Progenitor cell of endocrine pancreas (in vitro differentiated cells): ENCODE measurements around the gene NUP93. TPM values are rescaled to one million over a fixed set of nuclear protein-coding genes. Genes with fewer than 3 reads are reported as not detected.
"Not testable (repeated sequence)": the region's sequence is repeated elsewhere in the genome, so short reads cannot be mapped to it uniquely, and the experiment has no call there.

Experiments used
- DNase-seq: peaks from one replicate; pipeline ENCODE4 v3.0.0; 2021; ENCODE audit warnings: low spot score; ENCODE audit not compliant: unreplicated experiment
- H3K27ac Mint-ChIP-seq: 2 replicates; pipeline ENCODE4 v1.8.0; 2021; ENCODE audit warnings: mild to moderate bottlenecking, moderate library complexity, mixed read lengths
- H3K27me3 Mint-ChIP-seq: 2 replicates; pipeline ENCODE4 v1.8.0; 2021; ENCODE audit warnings: mixed read lengths
- H3K36me3 Mint-ChIP-seq: 2 replicates; pipeline ENCODE4 v1.8.0; 2022; ENCODE audit warnings: mixed read lengths; ENCODE audit not compliant: insufficient read depth
- H3K4me1 Mint-ChIP-seq: 2 replicates; pipeline ENCODE4 v1.8.0; 2021; ENCODE audit warnings: low read depth, mixed read lengths
- H3K4me3 Mint-ChIP-seq: 2 replicates; pipeline ENCODE4 v1.8.0; 2021; ENCODE audit warnings: low read depth, mild to moderate bottlenecking, moderate library complexity, mixed read lengths
- H3K9me3 Mint-ChIP-seq: 2 replicates; pipeline ENCODE4 v1.8.0; 2021; ENCODE audit warnings: low read depth, mixed read lengths
- total RNA-seq: library from RNA; stranded (reverse); gene quantifications from 2 replicates; pipeline ENCODE4 v1.2.1, GENCODE V29; 2021
- TF ChIP-seq, protein P1 (sequence below): fragments of 200-600 bp; sonication (generic); IDR thresholded peaks from one replicate; pipeline ENCODE4 v1.5.0; 2021; ENCODE audit warnings: antibody characterized with exemption, mild to moderate bottlenecking; ENCODE audit not compliant: unreplicated experiment

NUP93 gene
- total RNA-seq, 1 donor from 2014 or later: 74.4 TPM

DNA sequence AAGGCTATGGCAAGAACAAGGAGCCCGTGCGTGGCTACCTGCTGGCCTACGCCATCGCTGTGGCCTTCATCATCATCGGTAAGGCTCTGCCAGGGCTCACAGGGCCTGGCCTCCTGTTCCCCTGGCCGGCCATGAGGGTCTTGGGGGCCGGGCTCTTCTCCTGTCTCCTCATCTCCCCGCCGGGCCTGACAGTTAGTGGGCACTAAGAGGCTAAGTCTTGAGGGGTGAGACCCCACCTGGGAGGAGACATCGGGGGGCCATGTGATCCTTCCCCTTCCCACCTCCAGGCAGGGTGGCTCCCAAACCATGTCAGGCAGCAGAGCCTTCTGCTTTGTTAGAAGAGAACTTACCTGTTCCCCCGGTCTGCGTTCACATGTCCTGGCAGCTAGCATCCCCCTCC, 150.2 kb downstream of the NUP93 start:
- Mint-ChIP-seq H3K36me3 (no peaks in the 10 kb centered on the region), H3K9me3 (no peaks in the 10 kb centered on the region), H3K27ac (no peak overlapping the region), H3K27me3 (no peaks in the 10 kb centered on the region), H3K4me1 (no peaks in the 10 kb centered on the region), H3K4me3 (no peak overlapping the region)
- DNase-seq: no peak
- TF ChIP-seq, protein P1, sequence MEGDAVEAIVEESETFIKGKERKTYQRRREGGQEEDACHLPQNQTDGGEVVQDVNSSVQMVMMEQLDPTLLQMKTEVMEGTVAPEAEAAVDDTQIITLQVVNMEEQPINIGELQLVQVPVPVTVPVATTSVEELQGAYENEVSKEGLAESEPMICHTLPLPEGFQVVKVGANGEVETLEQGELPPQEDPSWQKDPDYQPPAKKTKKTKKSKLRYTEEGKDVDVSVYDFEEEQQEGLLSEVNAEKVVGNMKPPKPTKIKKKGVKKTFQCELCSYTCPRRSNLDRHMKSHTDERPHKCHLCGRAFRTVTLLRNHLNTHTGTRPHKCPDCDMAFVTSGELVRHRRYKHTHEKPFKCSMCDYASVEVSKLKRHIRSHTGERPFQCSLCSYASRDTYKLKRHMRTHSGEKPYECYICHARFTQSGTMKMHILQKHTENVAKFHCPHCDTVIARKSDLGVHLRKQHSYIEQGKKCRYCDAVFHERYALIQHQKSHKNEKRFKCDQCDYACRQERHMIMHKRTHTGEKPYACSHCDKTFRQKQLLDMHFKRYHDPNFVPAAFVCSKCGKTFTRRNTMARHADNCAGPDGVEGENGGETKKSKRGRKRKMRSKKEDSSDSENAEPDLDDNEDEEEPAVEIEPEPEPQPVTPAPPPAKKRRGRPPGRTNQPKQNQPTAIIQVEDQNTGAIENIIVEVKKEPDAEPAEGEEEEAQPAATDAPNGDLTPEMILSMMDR: no peak

DNA sequence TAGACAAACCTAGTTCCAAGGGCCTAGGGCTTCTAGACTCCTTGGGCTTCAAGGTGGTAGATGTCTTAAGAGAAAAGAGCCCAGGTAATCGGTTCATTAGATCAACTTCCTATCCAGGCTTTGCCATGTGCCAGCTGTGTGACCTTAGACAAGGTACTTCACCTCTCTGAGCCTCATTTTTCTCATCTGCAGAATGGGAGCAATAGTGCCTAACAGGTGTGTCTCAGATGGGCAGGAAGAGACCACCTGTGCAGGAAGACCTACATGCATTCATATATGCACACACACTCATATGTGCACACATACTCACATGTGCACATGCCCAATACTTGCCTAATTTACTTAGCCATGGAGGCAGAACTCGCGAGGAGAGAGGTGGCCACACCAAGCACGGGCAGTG, 150.8 kb downstream of the NUP93 start:
- H3K27me3 Mint-ChIP-seq: no peaks in the 10 kb centered on the region
- no peaks in the 10 kb centered on the region for H3K9me3 Mint-ChIP-seq
- TF ChIP-seq, protein P1: no peak
- H3K4me1 Mint-ChIP-seq: no peaks in the 10 kb centered on the region
- DNase-seq: no peak
- no peak overlapping the region for H3K27ac Mint-ChIP-seq
- no peak overlapping the region for H3K4me3 Mint-ChIP-seq
- H3K36me3 Mint-ChIP-seq: no peaks in the 10 kb centered on the region

DNA sequence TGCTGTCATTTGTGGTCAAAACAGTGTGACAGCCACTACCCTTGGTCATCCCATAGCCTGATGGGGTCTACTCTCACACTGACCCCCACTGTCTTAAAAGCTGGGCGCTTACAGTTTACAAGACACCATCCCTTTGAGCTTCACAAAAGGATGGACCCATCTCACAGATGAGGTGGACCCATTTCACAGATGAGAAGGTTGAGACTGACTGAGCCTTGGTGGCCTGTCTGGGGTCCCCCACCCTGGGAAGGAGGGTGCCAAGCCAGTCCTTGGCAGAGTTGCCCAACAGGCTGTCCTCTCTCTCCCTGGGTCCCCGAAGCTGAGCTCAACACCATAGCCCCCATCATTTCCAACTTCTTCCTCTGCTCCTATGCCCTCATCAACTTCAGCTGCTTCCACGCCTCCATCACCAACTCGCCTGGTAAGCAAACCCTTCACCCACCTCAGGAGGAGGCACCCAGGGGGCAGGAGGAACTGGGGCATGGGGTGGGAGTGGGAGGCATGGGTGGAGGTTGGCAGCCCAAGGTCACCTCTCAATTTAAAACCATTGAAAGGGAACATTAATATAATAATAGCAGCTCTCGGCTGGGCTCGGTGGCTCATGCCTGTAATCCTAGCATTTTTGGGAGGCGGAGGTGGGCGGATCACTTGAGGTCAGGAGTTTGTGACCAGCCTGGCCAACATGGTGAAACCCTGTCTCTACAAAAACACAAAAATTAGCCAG, 152.3 kb downstream of the NUP93 start:
- DNase-seq: no peak
- no peak overlapping the region for H3K27ac Mint-ChIP-seq

DNA sequence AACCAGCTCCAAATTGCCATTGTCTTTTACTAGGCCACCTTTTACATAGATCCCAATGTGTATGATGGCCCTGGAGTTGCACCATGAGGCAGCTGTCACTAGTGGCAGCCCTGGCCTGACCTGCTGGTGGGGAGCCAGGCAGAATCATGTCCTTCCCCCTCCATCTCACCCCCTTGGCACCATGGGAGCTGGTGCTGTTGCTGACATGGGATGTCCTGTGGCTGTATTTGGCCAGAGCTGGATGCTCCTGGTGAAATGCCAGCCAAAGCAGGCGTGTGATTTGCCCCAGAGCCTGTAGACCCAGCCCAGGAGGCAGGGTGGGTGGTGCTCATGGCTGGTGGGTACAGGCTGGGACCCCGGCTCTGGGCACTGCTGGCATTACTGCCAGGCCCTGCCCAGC, 153.7 kb downstream of the NUP93 start:
- no peak overlapping the region for H3K27ac Mint-ChIP-seq

More for the DNA sequence above, 152.3 kb downstream of the NUP93 start:
- Mint-ChIP-seq H3K36me3 (no peaks in the 10 kb centered on the region), H3K4me1 (no peaks in the 10 kb centered on the region), H3K27me3 (no peaks in the 10 kb centered on the region), H3K9me3 (no peaks in the 10 kb centered on the region), H3K4me3 (no peak overlapping the region)
- TF ChIP-seq, protein P1: no peak

DNA sequence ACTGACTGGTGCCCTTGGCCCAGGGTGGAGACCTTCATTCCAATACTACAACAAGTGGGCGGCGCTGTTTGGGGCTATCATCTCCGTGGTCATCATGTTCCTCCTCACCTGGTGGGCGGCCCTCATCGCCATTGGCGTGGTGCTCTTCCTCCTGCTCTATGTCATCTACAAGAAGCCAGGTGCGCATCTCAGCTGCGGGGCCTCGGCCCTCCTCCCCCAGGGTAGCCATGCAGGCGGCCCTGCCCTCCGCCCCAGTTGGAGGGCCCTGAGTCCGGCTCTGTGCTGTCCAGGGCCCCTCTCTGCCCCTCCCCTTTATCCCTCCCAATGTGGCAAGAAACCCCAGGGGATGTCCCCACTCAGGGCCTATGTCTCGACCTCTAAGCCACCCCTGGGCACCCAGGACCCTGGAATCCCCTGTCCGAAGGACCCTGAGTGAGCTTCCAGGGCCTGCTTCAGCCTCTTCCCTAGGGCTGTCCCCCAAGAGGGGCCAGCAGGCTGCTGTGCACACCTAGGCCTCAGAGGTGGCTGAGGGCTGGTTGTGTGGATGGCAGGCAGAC, 154.2 kb downstream of the NUP93 start:
- Mint-ChIP-seq H3K4me1 (no peaks in the 10 kb centered on the region), H3K27ac (no peak overlapping the region), H3K9me3 (no peaks in the 10 kb centered on the region), H3K27me3 (no peaks in the 10 kb centered on the region), H3K4me3 (no peak overlapping the region), H3K36me3 (no peaks in the 10 kb centered on the region)
- DNase-seq: no peak
- TF ChIP-seq, protein P1: no peak

More for the DNA sequence above, 153.7 kb downstream of the NUP93 start:
- H3K4me1 Mint-ChIP-seq: no peaks in the 10 kb centered on the region
- no peak for DNase-seq
- H3K36me3 Mint-ChIP-seq: no peaks in the 10 kb centered on the region
- H3K4me3 Mint-ChIP-seq: no peak overlapping the region
- H3K9me3 Mint-ChIP-seq: no peaks in the 10 kb centered on the region
- H3K27me3 Mint-ChIP-seq: no peaks in the 10 kb centered on the region
- TF ChIP-seq, protein P1: no peak

DNA sequence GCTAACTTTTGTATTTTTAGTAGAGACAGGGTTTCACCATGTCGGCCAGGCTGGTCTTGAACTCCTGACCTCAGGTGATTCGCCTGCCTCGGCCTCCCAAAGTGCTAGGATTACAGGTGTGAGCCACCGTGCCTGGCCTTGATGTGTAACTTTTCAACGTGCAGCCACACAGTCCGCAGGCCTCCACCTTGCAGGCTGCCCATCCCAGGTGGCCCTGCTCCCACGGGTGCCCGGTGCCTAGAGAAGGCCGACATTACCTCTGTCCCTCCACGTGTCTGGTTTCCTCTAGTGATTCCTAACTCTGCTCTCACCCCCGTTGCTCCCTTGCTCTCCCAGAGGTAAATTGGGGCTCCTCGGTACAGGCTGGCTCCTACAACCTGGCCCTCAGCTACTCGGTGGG, 155.0 kb downstream of the NUP93 start:
- DNase-seq, H3K4me3 Mint-ChIP-seq, H3K4me1 Mint-ChIP-seq, H3K9me3 Mint-ChIP-seq, H3K27ac Mint-ChIP-seq, H3K36me3 Mint-ChIP-seq, H3K27me3 Mint-ChIP-seq: not testable (repeated sequence)
